HCT116 (cell line): Measurements from ENCODE around the gene PACSIN2. TPM values are rescaled to one million over a fixed set of nuclear protein-coding genes. Genes with fewer than 3 reads are reported as not detected.

Experiments used
- ATAC-seq: fragments of 200-7000 bp; cut with Tn5 transposase; 2 replicates; pipeline ENCODE4 v1.9.1; 2020; ENCODE audit warnings: mild to moderate bottlenecking, moderate library complexity
- BruUV-seq: library from RNA; stranded (reverse); fragments of 400-500 nt; replicated peaks from 2 replicates; lab custom pipeline; 2021; lab: Mats Ljungman, UMichigan
- CTCF ChIA-PET: fragments of 300-600 bp; sonication (Branson Sonifier 250); formaldehyde crosslinking; loops from one replicate; lab custom pipeline; 2021; ENCODE audit warnings: antibody characterized with exemption; lab: Charles Lee
- POLR2A ChIA-PET: fragments of 300-600, 350-600 bp; sonication (Branson Sonifier 250); formaldehyde crosslinking; loops from one replicate; lab custom pipeline; 2021; ENCODE audit warnings: antibody characterized with exemption; lab: Charles Lee
- RAD21 ChIA-PET, 2 experiments: fragments of 300-600 bp; sonication (Branson Sonifier 250); formaldehyde crosslinking; loops; one replicate each; lab custom pipeline; 2023; ENCODE audit warnings: low total read pairs in 2 of 2; ENCODE audit not compliant: uncharacterized antibody in 2 of 2, unreplicated experiment in 2 of 2, low non-redundant PET in 1 of 2; lab: Charles Lee
- DNase-seq: peaks from one replicate; pipeline ENCODE4 v3.0.0-alpha.2; 2010; ENCODE audit warnings: low read depth, low spot score
- H2AFZ ChIP-seq: fragments of 200-600 bp; shearing (Covaris generic), sonication (generic); 2 replicates; pipeline ENCODE4 v1.6.1; 2017; ENCODE audit warnings: low read depth, mixed run types, mixed read lengths, antibody characterized with exemption, low read length; ENCODE audit not compliant: poor library complexity, severe bottlenecking
- H3K27ac ChIP-seq: 2 replicates; pipeline ENCODE4 v1.5.1; 2012; ENCODE audit warnings: low read depth, low read length
- H3K27me3 ChIP-seq: fragments of 200-600 bp; sonication (generic); 2 replicates; pipeline ENCODE4 v1.6.1; 2016; ENCODE audit warnings: mixed run types, low read length, mixed read lengths; ENCODE audit not compliant: insufficient read depth
- H3K36me3 ChIP-seq, 2 experiments: fragments of 200-500 bp in 1 of 2; fragments of 200-600 bp in 1 of 2; sonication (Bioruptor generic) in 1 of 2; sonication (generic) in 1 of 2; 2 replicates each; pipeline versions ENCODE4 v1.5.1 to v1.6.1; 2014 to 2016; ENCODE audit warnings: low read length in 2 of 2, inconsistent platforms in 1 of 2, mixed read lengths in 1 of 2, mixed run types in 1 of 2; ENCODE audit not compliant: insufficient read depth in 2 of 2, control insufficient read depth in 1 of 2
- H3K4me1 ChIP-seq, 2 experiments: fragments of 200-600 bp in 1 of 2; sonication (generic) in 1 of 2; 2 replicates each; pipeline versions ENCODE4 v1.5.1 to v1.6.1; 2012 to 2017; ENCODE audit warnings: low read length in 2 of 2, inconsistent platforms in 1 of 2, mild to moderate bottlenecking in 1 of 2, mixed read lengths in 1 of 2, mixed run types in 1 of 2, moderate library complexity in 1 of 2; ENCODE audit not compliant: insufficient read depth in 2 of 2, control insufficient read depth in 1 of 2
- H3K4me2 ChIP-seq: fragments of 200-600 bp; sonication (generic); 2 replicates; pipeline ENCODE4 v1.6.1; 2017; ENCODE audit warnings: mixed run types, low read length, mixed read lengths
- H3K4me3 ChIP-seq, 2 experiments: fragments of 200-600 bp in 1 of 2; sonication (generic) in 1 of 2; replicated peaks in 1 of 2; 2 replicates each; pipeline ENCODE4 v1.5.1; 2011 to 2016; ENCODE audit warnings: low read length in 2 of 2, control low read depth in 1 of 2, low read depth in 1 of 2, mild to moderate bottlenecking in 1 of 2, mixed read lengths in 1 of 2, mixed run types in 1 of 2
- H3K79me2 ChIP-seq: fragments of 200-600 bp; sonication (generic); 2 replicates; pipeline ENCODE4 v1.6.1; 2017; ENCODE audit warnings: mild to moderate bottlenecking, mixed run types, low read length, moderate library complexity, mixed read lengths; ENCODE audit not compliant: insufficient read depth
- H3K9ac ChIP-seq: fragments of 200-600 bp; sonication (generic); 2 replicates; pipeline ENCODE4 v1.6.1; 2016; ENCODE audit warnings: low read length, mixed read lengths
- H3K9me2 ChIP-seq: fragments of 200-600 bp; sonication (generic), shearing (Covaris generic); 2 replicates; pipeline ENCODE4 v1.6.1; 2017; ENCODE audit warnings: mixed run types, mild to moderate bottlenecking, moderate library complexity; ENCODE audit not compliant: insufficient read depth
- H3K9me3 ChIP-seq, 2 experiments: fragments of 200-500 bp in 1 of 2; fragments of 200-600 bp in 1 of 2; sonication (Bioruptor generic) in 1 of 2; sonication (generic) in 1 of 2; 2 replicates each; pipeline ENCODE4 v1.6.1; 2014 to 2017; ENCODE audit warnings: low read length in 2 of 2, mixed read lengths in 2 of 2, inconsistent platforms in 1 of 2, low read depth in 1 of 2, mild to moderate bottlenecking in 1 of 2, mixed run types in 1 of 2, moderate library complexity in 1 of 2; ENCODE audit not compliant: control insufficient read depth in 1 of 2, insufficient read depth in 1 of 2
- H4K20me1 ChIP-seq: fragments of 200-600 bp; sonication (generic), shearing (Covaris generic); 2 replicates; pipeline ENCODE4 v1.6.1; 2017; ENCODE audit warnings: mixed run types, mild to moderate bottlenecking, moderate library complexity; ENCODE audit not compliant: insufficient read depth
- CBX3 ChIP-seq: IDR thresholded peaks from 2 replicates; pipeline ENCODE4 v1.6.1; 2012; ENCODE audit warnings: low read depth
- CEBPB ChIP-seq: IDR thresholded peaks from 2 replicates; pipeline ENCODE4 v1.6.1; 2012; ENCODE audit warnings: low read depth
- EGR1 ChIP-seq: IDR thresholded peaks from 2 replicates; pipeline ENCODE4 v1.6.1; 2012; ENCODE audit warnings: low read depth
- ELF1 ChIP-seq: IDR thresholded peaks from 2 replicates; pipeline ENCODE4 v1.6.1; 2012; ENCODE audit warnings: low read depth, borderline replicate concordance
- EZH2 ChIP-seq: fragments of 200-600 bp; sonication (generic); IDR thresholded peaks from 2 replicates; pipeline ENCODE4 v1.6.1; 2017; ENCODE audit warnings: antibody characterized with exemption, mixed run types
- EZH2phosphoT487 ChIP-seq: fragments of 200-600 bp; IDR thresholded peaks from 2 replicates; pipeline ENCODE4 v1.6.1; 2018; ENCODE audit warnings: antibody characterized with exemption, borderline replicate concordance
- JUND ChIP-seq: IDR thresholded peaks from 2 replicates; pipeline ENCODE4 v1.6.1; 2012
- POLR2A ChIP-seq: IDR thresholded peaks from 2 replicates; pipeline ENCODE4 v1.7.0; 2011; ENCODE audit warnings: borderline replicate concordance; ENCODE audit not compliant: insufficient read depth, insufficient read length; ENCODE audit errors: extremely low read depth
- POLR2AphosphoS5 ChIP-seq: IDR thresholded peaks from 2 replicates; pipeline ENCODE4 v1.6.1; 2011; ENCODE audit warnings: mild to moderate bottlenecking, low read depth, low read length, moderate library complexity
- RAD21 ChIP-seq: IDR thresholded peaks from 2 replicates; pipeline ENCODE4 v1.6.1; 2012; ENCODE audit warnings: low read depth, mild to moderate bottlenecking
- SP1 ChIP-seq: IDR thresholded peaks from 2 replicates; pipeline ENCODE4 v1.6.1; 2012; ENCODE audit warnings: low read depth
- TCF7L2 ChIP-seq: IDR thresholded peaks from 2 replicates; pipeline ENCODE4 v1.7.0; 2011; ENCODE audit warnings: borderline replicate concordance, inconsistent platforms; ENCODE audit not compliant: insufficient read depth, insufficient read length; ENCODE audit errors: extremely low read depth
- YY1 ChIP-seq: IDR thresholded peaks from 2 replicates; pipeline ENCODE4 v1.6.1; 2011; ENCODE audit warnings: low read length, low read depth, moderate library complexity, mild to moderate bottlenecking; ENCODE audit not compliant: insufficient replicate concordance; ENCODE audit errors: extremely low read depth
- ZFX ChIP-seq: fragments of 450-650 bp; IDR thresholded peaks from 2 replicates; pipeline ENCODE4 v1.6.1; 2017
- ZNF274 ChIP-seq: fragments of 200-500 bp; sonication (Bioruptor generic); IDR thresholded peaks from 2 replicates; pipeline ENCODE4 v1.6.1; 2014; ENCODE audit warnings: mild to moderate bottlenecking, low read depth, low read length, inconsistent platforms
- intact Hi-C: fragments of 100-400 bp; cut with micrococcal nuclease; formaldehyde crosslinking; loops from 2 replicates; pipeline ENCODE4 v1.10.0; 2022
- total RNA-seq: library from RNA; stranded (reverse); gene quantifications from one replicate; pipeline ENCODE4 v1.2.1, GENCODE V29; 2021; ENCODE audit not compliant: unreplicated experiment
- TF ChIP-seq, protein P1 (sequence below): IDR thresholded peaks from 2 replicates; pipeline ENCODE4 v1.6.1; 2012
- TF ChIP-seq, protein P2 (sequence below): IDR thresholded peaks from 2 replicates; pipeline ENCODE4 v1.6.1; 2011; ENCODE audit warnings: mild to moderate bottlenecking, low read length, moderate library complexity; ENCODE audit not compliant: insufficient replicate concordance; ENCODE audit errors: extremely low read depth
- TF ChIP-seq, protein P3 (sequence below): IDR thresholded peaks from 2 replicates; pipeline ENCODE4 v1.6.1; 2012
- TF ChIP-seq, protein P4 (sequence below), 3 experiments: fragments of 200-600 bp in 1 of 3; sonication (generic) in 1 of 3; IDR thresholded peaks in 2 of 3; conservative IDR thresholded peaks in 1 of 3; 2 replicates each; pipeline ENCODE4 v1.5.1; 2012 to 2017; ENCODE audit warnings: low read depth in 2 of 3, low read length in 2 of 3, antibody characterized with exemption in 1 of 3, borderline replicate concordance in 1 of 3, control low read depth in 1 of 3, mild to moderate bottlenecking in 1 of 3, mixed read lengths in 1 of 3, mixed run types in 1 of 3, moderate library complexity in 1 of 3; ENCODE audit not compliant: insufficient read depth in 1 of 3

Gene PACSIN2
- total RNA-seq, 1 experiment from 2014 or later = 48.2 TPM

DNA sequence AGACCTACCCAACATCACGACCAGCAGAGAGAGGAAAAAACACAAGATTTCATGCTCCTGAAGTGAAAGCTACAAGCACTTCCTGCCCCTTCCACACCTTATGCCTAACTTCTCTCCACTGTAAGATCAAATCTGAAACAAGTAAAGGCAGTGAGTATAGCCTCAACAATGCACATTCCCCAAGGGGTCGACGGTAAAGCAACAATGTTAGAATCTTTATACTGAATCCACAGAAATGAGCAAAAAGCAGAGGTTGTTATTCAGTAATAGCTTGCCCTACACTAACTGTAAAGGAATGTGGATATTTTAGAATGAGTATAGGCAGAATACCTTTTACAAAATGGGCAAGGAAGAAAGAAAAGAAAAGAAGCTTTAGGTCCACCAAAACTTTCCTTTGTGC is 173.5 kb downstream of the PACSIN2 start (continued):
- TF ChIP-seq TCF7L2 (no peak), CEBPB (no peak), EZH2phosphoT487 (no peak)

DNA sequence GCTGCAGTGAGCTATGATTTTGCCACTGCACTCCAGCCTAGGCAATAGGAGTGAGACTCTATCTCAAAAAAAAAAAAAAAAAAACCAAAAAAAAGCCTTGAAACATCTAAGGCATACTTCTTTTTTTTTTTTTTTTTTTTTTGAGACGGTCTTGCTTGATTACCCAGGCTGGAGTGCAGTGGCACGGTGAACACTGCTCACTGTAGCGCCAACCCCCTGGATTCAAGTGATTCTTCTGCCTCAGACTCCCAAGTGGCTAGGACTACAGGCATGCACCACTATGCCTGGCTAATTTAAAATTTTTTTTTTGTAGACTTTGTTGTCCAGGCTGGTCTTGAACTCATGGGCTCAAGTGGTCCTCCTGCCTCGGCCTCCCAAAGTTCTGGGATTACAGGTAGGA is 177.4 kb downstream of the PACSIN2 start:
- no peak overlapping the region for H3K4me3 ChIP-seq
- no peaks in the 10 kb centered on the region for H3K9me3 ChIP-seq
- CTCF ChIA-PET = no interaction called here
- POLR2A ChIA-PET = no interaction called here
- H2AFZ ChIP-seq = no peak overlapping the region
- DNase-seq = no peak
- H3K4me1 ChIP-seq = no peaks in the 10 kb centered on the region
- no peaks in the 10 kb centered on the region for H3K79me2 ChIP-seq
- TF ChIP-seq, protein P1, sequence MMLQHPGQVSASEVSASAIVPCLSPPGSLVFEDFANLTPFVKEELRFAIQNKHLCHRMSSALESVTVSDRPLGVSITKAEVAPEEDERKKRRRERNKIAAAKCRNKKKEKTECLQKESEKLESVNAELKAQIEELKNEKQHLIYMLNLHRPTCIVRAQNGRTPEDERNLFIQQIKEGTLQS = no peak
- TF ChIP-seq, protein P2, sequence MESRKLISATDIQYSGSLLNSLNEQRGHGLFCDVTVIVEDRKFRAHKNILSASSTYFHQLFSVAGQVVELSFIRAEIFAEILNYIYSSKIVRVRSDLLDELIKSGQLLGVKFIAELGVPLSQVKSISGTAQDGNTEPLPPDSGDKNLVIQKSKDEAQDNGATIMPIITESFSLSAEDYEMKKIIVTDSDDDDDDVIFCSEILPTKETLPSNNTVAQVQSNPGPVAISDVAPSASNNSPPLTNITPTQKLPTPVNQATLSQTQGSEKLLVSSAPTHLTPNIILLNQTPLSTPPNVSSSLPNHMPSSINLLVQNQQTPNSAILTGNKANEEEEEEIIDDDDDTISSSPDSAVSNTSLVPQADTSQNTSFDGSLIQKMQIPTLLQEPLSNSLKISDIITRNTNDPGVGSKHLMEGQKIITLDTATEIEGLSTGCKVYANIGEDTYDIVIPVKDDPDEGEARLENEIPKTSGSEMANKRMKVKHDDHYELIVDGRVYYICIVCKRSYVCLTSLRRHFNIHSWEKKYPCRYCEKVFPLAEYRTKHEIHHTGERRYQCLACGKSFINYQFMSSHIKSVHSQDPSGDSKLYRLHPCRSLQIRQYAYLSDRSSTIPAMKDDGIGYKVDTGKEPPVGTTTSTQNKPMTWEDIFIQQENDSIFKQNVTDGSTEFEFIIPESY = no peak
- TF ChIP-seq ELF1 (no peak), RAD21 (no peak), EGR1 (no peak), TCF7L2 (no peak), CEBPB (no peak), ZNF274 (no peak), YY1 (no peak), SP1 (no peak), EZH2 (no peak), POLR2A (no peak), JUND (no peak), ZFX (no peak), POLR2AphosphoS5 (no peak), EZH2phosphoT487 (no peak), CBX3 (no peak)
- TF ChIP-seq, protein P3, sequence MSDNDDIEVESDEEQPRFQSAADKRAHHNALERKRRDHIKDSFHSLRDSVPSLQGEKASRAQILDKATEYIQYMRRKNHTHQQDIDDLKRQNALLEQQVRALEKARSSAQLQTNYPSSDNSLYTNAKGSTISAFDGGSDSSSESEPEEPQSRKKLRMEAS = no peak
- TF ChIP-seq, protein P4, sequence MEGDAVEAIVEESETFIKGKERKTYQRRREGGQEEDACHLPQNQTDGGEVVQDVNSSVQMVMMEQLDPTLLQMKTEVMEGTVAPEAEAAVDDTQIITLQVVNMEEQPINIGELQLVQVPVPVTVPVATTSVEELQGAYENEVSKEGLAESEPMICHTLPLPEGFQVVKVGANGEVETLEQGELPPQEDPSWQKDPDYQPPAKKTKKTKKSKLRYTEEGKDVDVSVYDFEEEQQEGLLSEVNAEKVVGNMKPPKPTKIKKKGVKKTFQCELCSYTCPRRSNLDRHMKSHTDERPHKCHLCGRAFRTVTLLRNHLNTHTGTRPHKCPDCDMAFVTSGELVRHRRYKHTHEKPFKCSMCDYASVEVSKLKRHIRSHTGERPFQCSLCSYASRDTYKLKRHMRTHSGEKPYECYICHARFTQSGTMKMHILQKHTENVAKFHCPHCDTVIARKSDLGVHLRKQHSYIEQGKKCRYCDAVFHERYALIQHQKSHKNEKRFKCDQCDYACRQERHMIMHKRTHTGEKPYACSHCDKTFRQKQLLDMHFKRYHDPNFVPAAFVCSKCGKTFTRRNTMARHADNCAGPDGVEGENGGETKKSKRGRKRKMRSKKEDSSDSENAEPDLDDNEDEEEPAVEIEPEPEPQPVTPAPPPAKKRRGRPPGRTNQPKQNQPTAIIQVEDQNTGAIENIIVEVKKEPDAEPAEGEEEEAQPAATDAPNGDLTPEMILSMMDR (IDR thresholded peaks at IDR 0.05 in 2 of 3, conservative IDR thresholded peaks at IDR 0.05 in 1 of 3; ENCODE audit: borderline replicate concordance in 1 of 3, insufficient read depth in 1 of 3, low read depth in 2 of 3, low read length in 2 of 3) = no peak
- H3K27ac ChIP-seq = no peak overlapping the region
- ATAC-seq = no peak
- no TSS peak for BruUV-seq
- RAD21 ChIA-PET = no interaction called here
- no peak overlapping the region for H3K9ac ChIP-seq
- H3K4me2 ChIP-seq = no peak overlapping the region
- intact Hi-C loops = no loop called here
- no peaks in the 10 kb centered on the region for H4K20me1 ChIP-seq
- no peaks in the 10 kb centered on the region for H3K9me2 ChIP-seq
- H3K36me3 ChIP-seq = peaks cover 0 to 4% of the 10 kb centered on the region in 2 experiments; a peak in 2 of 4 replicates
- H3K27me3 ChIP-seq = no peaks in the 10 kb centered on the region
